PFSK-1 (cell line): ENCODE data around the gene TMEM60.

Experiments used
- FOXP2 ChIP-seq: optimal IDR thresholded peaks from 2 replicates; pipeline ENCODE3; 2011; ENCODE audit warnings: borderline replicate concordance, control low read depth, inconsistent platforms; ENCODE audit not compliant: insufficient read depth; ENCODE audit errors: extremely low read length, extremely low read depth
- POLR2AphosphoS5 ChIP-seq: IDR thresholded peaks from 2 replicates; pipeline ENCODE4 v1.6.1; 2012; ENCODE audit warnings: low read depth, mild to moderate bottlenecking, control low read depth, low read length, moderate library complexity
- REST ChIP-seq, 2 experiments: IDR thresholded peaks; 2 replicates each; pipeline versions ENCODE4 v1.6.1 to v1.8.0; 2011 to 2012; ENCODE audit warnings: low read depth in 2 of 2, low read length in 2 of 2, control low read depth in 1 of 2, inconsistent platforms in 1 of 2, mild to moderate bottlenecking in 1 of 2, moderate library complexity in 1 of 2; ENCODE audit not compliant: insufficient read depth in 1 of 2
- SIN3A ChIP-seq: IDR thresholded peaks from 2 replicates; pipeline ENCODE4 v1.6.1; 2012; ENCODE audit warnings: mild to moderate bottlenecking, low read length, moderate library complexity, borderline replicate concordance; ENCODE audit not compliant: insufficient read depth
- TAF1 ChIP-seq: IDR thresholded peaks from 2 replicates; pipeline ENCODE4 v1.6.1; 2012; ENCODE audit warnings: low read length, control low read depth, borderline replicate concordance; ENCODE audit not compliant: insufficient read depth

Gene TMEM60

DNA sequence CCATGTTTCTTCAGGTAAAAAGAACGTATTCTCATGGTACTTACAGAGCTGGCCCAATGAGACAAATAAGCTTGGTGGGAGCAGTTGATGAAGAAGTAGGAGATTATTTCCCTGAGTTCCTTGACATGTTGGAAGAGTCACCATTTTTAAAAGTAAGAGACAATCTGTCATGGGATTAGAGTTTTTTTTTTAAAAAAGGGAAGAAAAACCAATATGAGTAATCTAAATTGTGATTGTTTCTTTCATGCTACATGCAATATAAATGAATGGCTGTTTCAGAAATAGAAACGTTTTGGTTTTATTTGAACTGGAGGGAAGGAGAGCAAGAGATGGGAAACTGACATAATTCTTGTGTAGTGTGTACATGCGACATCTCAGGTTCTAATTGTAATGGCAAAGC is 32.8 kb downstream of the TMEM60 start:
- no peak for TF ChIP-seq REST (IDR thresholded peaks at IDR 0.05; ENCODE audit: insufficient read depth in 1 of 2, low read depth in 2 of 2, low read length in 2 of 2)
- no peak for TF ChIP-seq SIN3A
- no peak for TF ChIP-seq FOXP2
- TF ChIP-seq POLR2AphosphoS5, result no peak
- TF ChIP-seq TAF1, result no peak

- TF ChIP-seq TAF1, result no peak
- no peak for TF ChIP-seq FOXP2
- no peak for TF ChIP-seq POLR2AphosphoS5
- no peak for TF ChIP-seq REST (IDR thresholded peaks at IDR 0.05; ENCODE audit: insufficient read depth in 1 of 2, low read depth in 2 of 2, low read length in 2 of 2)
- TF ChIP-seq SIN3A, result no peak
These were observed 37.3 kb downstream of the TMEM60 start for GRCh38 chr7:77760809-77761453.

- TF ChIP-seq REST (IDR thresholded peaks at IDR 0.05; ENCODE audit: insufficient read depth in 1 of 2, low read depth in 2 of 2, low read length in 2 of 2) (no peak), POLR2AphosphoS5 (no peak), SIN3A (no peak), TAF1 (no peak), FOXP2 (no peak)
These were observed 38.8 kb downstream of the TMEM60 start for GRCh38 chr7:77759294-77759889.

DNA sequence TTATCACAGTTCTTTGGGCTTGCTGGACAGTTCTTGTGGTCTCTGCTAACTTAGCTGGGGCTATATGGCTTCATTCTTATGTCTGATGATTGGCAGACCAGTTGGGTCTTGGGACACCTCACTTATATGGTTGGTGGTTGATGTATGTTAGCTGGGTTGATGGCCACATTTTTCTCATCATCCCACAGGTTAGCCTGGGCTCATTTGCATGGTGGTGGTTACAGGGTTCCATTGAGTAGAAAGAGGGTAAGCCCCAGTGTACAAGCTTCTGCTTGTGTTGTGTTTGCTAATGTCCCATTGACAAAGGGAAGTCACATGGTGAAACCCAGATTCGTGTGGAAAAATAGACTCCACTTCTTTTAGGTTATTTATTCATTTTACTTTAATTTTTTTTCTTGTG is 40.6 kb downstream of the TMEM60 start:
- TF ChIP-seq FOXP2 (no peak), SIN3A (no peak), REST (IDR thresholded peaks at IDR 0.05; ENCODE audit: insufficient read depth in 1 of 2, low read depth in 2 of 2, low read length in 2 of 2) (no peak), POLR2AphosphoS5 (no peak), TAF1 (no peak)

DNA sequence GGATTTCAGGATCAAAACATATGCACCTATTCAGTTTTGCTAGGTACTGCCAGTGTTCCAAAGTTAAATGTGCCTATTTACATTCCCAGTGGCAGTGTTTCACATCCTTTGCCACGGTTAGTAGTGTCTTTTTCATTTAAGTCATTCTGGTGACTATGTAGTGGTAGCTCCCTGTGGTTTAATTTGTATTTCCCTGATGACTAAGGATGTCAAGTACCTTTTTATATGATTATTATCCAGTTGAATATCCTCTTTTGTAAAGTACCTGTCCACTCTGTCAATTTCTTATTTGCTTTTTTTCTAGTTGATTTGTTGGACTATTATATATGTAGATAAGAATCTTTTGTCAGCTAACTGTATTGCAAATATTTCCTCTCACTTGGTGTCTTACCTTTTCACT is 45.1 kb downstream of the TMEM60 start:
- no peak for TF ChIP-seq SIN3A
- TF ChIP-seq POLR2AphosphoS5, result no peak
- no peak for TF ChIP-seq FOXP2
- TF ChIP-seq REST (IDR thresholded peaks at IDR 0.05; ENCODE audit: insufficient read depth in 1 of 2, low read depth in 2 of 2, low read length in 2 of 2), result no peak
- no peak for TF ChIP-seq TAF1
